A549 (cell line): Measurements from ENCODE around the gene CAMK4. TPM values are rescaled to one million over a fixed set of nuclear protein-coding genes. Genes with fewer than 3 reads are reported as not detected.

Experiments used
- ATAC-seq, 2 experiments: fragments of 200-7000 bp in 1 of 2; fragments of >200 bp in 1 of 2; cut with Nextera tagmentation in 1 of 2; cut with Tn5 transposase in 1 of 2; 3 replicates each; pipeline versions ENCODE4 v1.8.0 to v1.9.1; 2018 to 2020; ENCODE audit warnings: mild to moderate bottlenecking in 1 of 2, moderate library complexity in 1 of 2
- CTCF ChIA-PET: fragments of 300-600 bp; sonication (Branson Sonifier 250); formaldehyde crosslinking; extraction: SDS; loops from one replicate; lab custom pipeline; 2021; ENCODE audit warnings: antibody characterized with exemption, inconsistent platforms; lab: Yijun Ruan, JAX
- POLR2A ChIA-PET: fragments of 350-600 bp; formaldehyde crosslinking; extraction: SDS; loops from one replicate; lab custom pipeline; 2021; ENCODE audit warnings: antibody characterized with exemption, inconsistent platforms; lab: Yijun Ruan, JAX
- DNase-seq, 2 experiments: peaks; one replicate each; pipeline versions ENCODE4 v3.0.0 to v3.0.0-alpha.2; 2011 to 2016; ENCODE audit warnings: low read depth in 1 of 2, low spot score in 1 of 2
- FAIRE-seq: peaks from 2 replicates; lab custom pipeline; 2011; peaks lifted over from hg19 to GRCh38; lab: Jason Lieb, UNC
- H3K27ac ChIP-seq, 2 experiments: fragments of >200 bp; sonication (Bioruptor Twin); formaldehyde crosslinking; 3 replicates each; pipeline ENCODE4 v1.5.1; 2016 to 2017
- H3K4me1 ChIP-seq: fragments of >200 bp; sonication (Bioruptor Twin); formaldehyde crosslinking; 3 replicates; pipeline ENCODE4 v1.6.1; 2016
- H3K4me2 ChIP-seq: fragments of >200 bp; sonication (Bioruptor Twin); formaldehyde crosslinking; 3 replicates; pipeline ENCODE4 v1.6.1; 2016
- H3K4me3 ChIP-seq: fragments of >200 bp; sonication (Bioruptor Twin); formaldehyde crosslinking; 3 replicates; pipeline ENCODE4 v1.5.1; 2016
- H3K9me3 ChIP-seq: fragments of >200 bp; sonication (Bioruptor Twin); formaldehyde crosslinking; 3 replicates; pipeline ENCODE4 v1.6.1; 2016
- BHLHE40 ChIP-seq: IDR thresholded peaks from 2 replicates; pipeline ENCODE4 v1.6.1; 2012; ENCODE audit warnings: low read depth, low read length, inconsistent platforms
- CBX2 ChIP-seq: fragments of 200-600 bp; sonication (generic); IDR thresholded peaks from 2 replicates; pipeline ENCODE4 v1.6.1; 2016; ENCODE audit warnings: low read depth, mild to moderate bottlenecking, borderline replicate concordance
- CBX8 ChIP-seq: fragments of 200-600 bp; sonication (generic); IDR thresholded peaks from 2 replicates; pipeline ENCODE4 v1.6.1; 2016
- EHF ChIP-seq: fragments of 250-450 bp; sonication (Bioruptor Pico); IDR thresholded peaks from 2 replicates; pipeline ENCODE4 v1.5.0; 2020; ENCODE audit warnings: mild to moderate bottlenecking
- EHMT2 ChIP-seq: fragments of 200-600 bp; sonication (generic); IDR thresholded peaks from 2 replicates; pipeline ENCODE4 v1.6.1; 2016; ENCODE audit warnings: antibody characterized with exemption, low read depth, mild to moderate bottlenecking, moderate library complexity
- FOSL2 ChIP-seq, 2 experiments: fragments of 450-650 bp in 1 of 2; fragments of >200 bp in 1 of 2; sonication (Bioruptor Twin) in 1 of 2; formaldehyde crosslinking; IDR thresholded peaks; 2 replicates each; pipeline versions ENCODE4 v1.5.0 to v1.6.1; 2016 to 2020; ENCODE audit warnings: mild to moderate bottlenecking in 1 of 2, moderate library complexity in 1 of 2
- FOXS1 ChIP-seq: fragments of 250-450 bp; sonication (Bioruptor Pico); IDR thresholded peaks from 2 replicates; pipeline ENCODE4 v1.5.0; 2020; ENCODE audit warnings: mild to moderate bottlenecking, moderate library complexity
- GATA3 ChIP-seq: IDR thresholded peaks from 2 replicates; pipeline ENCODE4 v1.6.1; 2012; ENCODE audit warnings: borderline replicate concordance
- HDAC2 ChIP-seq: fragments of 200-600 bp; sonication (generic); IDR thresholded peaks from 2 replicates; pipeline ENCODE4 v1.6.1; 2016
- HOXB5 ChIP-seq: fragments of 250-450 bp; sonication (Bioruptor Pico); IDR thresholded peaks from 2 replicates; pipeline ENCODE4 v1.5.0; 2020; ENCODE audit warnings: mild to moderate bottlenecking, moderate library complexity
- JUNB ChIP-seq: fragments of >200 bp; sonication (Bioruptor Twin); formaldehyde crosslinking; IDR thresholded peaks from 2 replicates; pipeline ENCODE4 v1.6.1; 2016
- MAFK ChIP-seq: fragments of 450-650 bp; IDR thresholded peaks from 2 replicates; pipeline ENCODE4 v1.6.1; 2014; ENCODE audit not compliant: partially characterized antibody
- POLR2A ChIP-seq: IDR thresholded peaks from 2 replicates; pipeline ENCODE4 v1.6.1; 2012; ENCODE audit warnings: mild to moderate bottlenecking, low read length
- RAD21 ChIP-seq, 2 experiments: fragments of >200 bp in 1 of 2; sonication (Bioruptor Twin) in 1 of 2; formaldehyde crosslinking in 1 of 2; IDR thresholded peaks in 1 of 2; conservative IDR thresholded peaks in 1 of 2; 2 replicates in 1 of 2; 3 replicates in 1 of 2; pipeline ENCODE4 v1.6.1; 2012 to 2018; ENCODE audit warnings: inconsistent platforms in 1 of 2
- RARB ChIP-seq: fragments of 250-450 bp; sonication (Bioruptor Pico); IDR thresholded peaks from 2 replicates; pipeline ENCODE4 v1.8.0; 2021; ENCODE audit warnings: mild to moderate bottlenecking, moderate library complexity
- RFX5 ChIP-seq: fragments of 450-650 bp; IDR thresholded peaks from 2 replicates; pipeline ENCODE4 v1.7.1; 2014; ENCODE audit warnings: antibody characterized with exemption, mild to moderate bottlenecking, moderate library complexity
- TP53 ChIP-seq: fragments of 250-450 bp; sonication (Bioruptor Pico); IDR thresholded peaks from 2 replicates; pipeline ENCODE4 v1.5.0; 2021; ENCODE audit warnings: mild to moderate bottlenecking, moderate library complexity
- ZFP36 ChIP-seq: fragments of 450-650 bp; IDR thresholded peaks from 2 replicates; pipeline ENCODE4 v1.6.1; 2014; ENCODE audit warnings: borderline replicate concordance; ENCODE audit not compliant: partially characterized antibody
- WGBS: methylation state at CpG from one replicate; pipeline ENCODE4 v1.1.6; 2017; ENCODE audit errors: missing lambda C conversion rate; 5-methylcytosine and 5-hydroxymethylcytosine counted together
- polyA plus RNA-seq, 4 experiments: library from polyadenylated mRNA; depleted of rRNA in 3 of 4; stranded (reverse); fragments of >200 nt; fragmentation: RNase III in 1 of 4; extraction: RNeasy Plus Mini Kit Qiagen cat#74134 plus additional on column Dnase treatment in 1 of 4; gene quantifications; 2 replicates in 3 of 4; 3 replicates in 1 of 4; pipeline ENCODE4 v1.2.3, GENCODE V29; 2011 to 2017
- TF ChIP-seq, protein P1 (sequence below): fragments of >200 bp; sonication (Bioruptor Twin); formaldehyde crosslinking; IDR thresholded peaks from 3 replicates; pipeline ENCODE4 v1.6.1; 2016
- TF ChIP-seq, protein P2 (sequence below): fragments of 200-600 bp; sonication (generic); IDR thresholded peaks from 2 replicates; pipeline ENCODE4 v1.6.1; 2016; ENCODE audit warnings: antibody characterized with exemption, mild to moderate bottlenecking, moderate library complexity
- TF ChIP-seq, protein P3 (sequence below): fragments of >200 bp; sonication (Bioruptor Twin); formaldehyde crosslinking; IDR thresholded peaks from 2 replicates; pipeline ENCODE4 v1.6.1; 2016
- TF ChIP-seq, protein P4 (sequence below): IDR thresholded peaks from 2 replicates; pipeline ENCODE4 v1.6.1; 2012

CAMK4 gene
- polyA plus RNA-seq, 2 of the 4 experiments (the other 2 are of a cell fraction) = not detected

DNA sequence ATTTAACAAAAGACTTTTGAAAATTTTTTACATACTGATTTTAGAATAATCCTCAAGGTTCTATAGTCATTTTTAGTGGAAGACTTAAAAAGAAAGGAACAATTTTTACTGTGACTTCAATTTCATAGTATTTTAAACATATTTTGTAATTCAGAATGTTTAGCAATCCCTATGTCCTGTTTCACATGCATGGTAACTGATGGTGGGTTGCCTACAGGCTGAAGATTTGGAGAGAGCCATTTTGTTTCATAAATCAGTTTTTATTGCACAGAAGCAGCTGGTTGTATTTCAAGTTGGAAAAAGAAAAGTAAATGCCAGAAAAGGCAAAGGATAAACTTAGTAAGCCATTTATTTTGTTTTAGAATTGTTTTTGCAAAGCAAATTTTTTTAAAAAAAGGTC is 264.2 kb downstream of the CAMK4 start:
- FAIRE-seq (no peak), DNase-seq (no peak), ATAC-seq (no peak)
- TF ChIP-seq MAFK (no peak), BHLHE40 (no peak), POLR2A (no peak), FOXS1 (CRISPR knock-in tag) (no peak), EHMT2 (no peak), TP53 (CRISPR knock-in tag) (no peak), RARB (CRISPR knock-in tag) (no peak), HDAC2 (no peak), FOSL2 (IDR thresholded peaks at IDR 0.05) (no peak), FOSL2 (CRISPR knock-in tag; IDR thresholded peaks at IDR 0.05) (no peak), CBX8 (no peak)
- TF ChIP-seq, protein P1, sequence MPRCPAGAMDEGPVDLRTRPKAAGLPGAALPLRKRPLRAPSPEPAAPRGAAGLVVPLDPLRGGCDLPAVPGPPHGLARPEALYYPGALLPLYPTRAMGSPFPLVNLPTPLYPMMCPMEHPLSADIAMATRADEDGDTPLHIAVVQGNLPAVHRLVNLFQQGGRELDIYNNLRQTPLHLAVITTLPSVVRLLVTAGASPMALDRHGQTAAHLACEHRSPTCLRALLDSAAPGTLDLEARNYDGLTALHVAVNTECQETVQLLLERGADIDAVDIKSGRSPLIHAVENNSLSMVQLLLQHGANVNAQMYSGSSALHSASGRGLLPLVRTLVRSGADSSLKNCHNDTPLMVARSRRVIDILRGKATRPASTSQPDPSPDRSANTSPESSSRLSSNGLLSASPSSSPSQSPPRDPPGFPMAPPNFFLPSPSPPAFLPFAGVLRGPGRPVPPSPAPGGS = no peak
- TF ChIP-seq, protein P2, sequence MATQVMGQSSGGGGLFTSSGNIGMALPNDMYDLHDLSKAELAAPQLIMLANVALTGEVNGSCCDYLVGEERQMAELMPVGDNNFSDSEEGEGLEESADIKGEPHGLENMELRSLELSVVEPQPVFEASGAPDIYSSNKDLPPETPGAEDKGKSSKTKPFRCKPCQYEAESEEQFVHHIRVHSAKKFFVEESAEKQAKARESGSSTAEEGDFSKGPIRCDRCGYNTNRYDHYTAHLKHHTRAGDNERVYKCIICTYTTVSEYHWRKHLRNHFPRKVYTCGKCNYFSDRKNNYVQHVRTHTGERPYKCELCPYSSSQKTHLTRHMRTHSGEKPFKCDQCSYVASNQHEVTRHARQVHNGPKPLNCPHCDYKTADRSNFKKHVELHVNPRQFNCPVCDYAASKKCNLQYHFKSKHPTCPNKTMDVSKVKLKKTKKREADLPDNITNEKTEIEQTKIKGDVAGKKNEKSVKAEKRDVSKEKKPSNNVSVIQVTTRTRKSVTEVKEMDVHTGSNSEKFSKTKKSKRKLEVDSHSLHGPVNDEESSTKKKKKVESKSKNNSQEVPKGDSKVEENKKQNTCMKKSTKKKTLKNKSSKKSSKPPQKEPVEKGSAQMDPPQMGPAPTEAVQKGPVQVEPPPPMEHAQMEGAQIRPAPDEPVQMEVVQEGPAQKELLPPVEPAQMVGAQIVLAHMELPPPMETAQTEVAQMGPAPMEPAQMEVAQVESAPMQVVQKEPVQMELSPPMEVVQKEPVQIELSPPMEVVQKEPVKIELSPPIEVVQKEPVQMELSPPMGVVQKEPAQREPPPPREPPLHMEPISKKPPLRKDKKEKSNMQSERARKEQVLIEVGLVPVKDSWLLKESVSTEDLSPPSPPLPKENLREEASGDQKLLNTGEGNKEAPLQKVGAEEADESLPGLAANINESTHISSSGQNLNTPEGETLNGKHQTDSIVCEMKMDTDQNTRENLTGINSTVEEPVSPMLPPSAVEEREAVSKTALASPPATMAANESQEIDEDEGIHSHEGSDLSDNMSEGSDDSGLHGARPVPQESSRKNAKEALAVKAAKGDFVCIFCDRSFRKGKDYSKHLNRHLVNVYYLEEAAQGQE = no peak
- ChIA-PET CTCF (no interaction called here), POLR2A (no interaction called here)
- Histone ChIP-seq H3K4me2 (no peak overlapping the region), H3K4me1 (no peaks in the 10 kb centered on the region), H3K27ac (no peak overlapping the region), H3K9me3 (no peaks in the 10 kb centered on the region), H3K4me3 (no peak overlapping the region)

DNA sequence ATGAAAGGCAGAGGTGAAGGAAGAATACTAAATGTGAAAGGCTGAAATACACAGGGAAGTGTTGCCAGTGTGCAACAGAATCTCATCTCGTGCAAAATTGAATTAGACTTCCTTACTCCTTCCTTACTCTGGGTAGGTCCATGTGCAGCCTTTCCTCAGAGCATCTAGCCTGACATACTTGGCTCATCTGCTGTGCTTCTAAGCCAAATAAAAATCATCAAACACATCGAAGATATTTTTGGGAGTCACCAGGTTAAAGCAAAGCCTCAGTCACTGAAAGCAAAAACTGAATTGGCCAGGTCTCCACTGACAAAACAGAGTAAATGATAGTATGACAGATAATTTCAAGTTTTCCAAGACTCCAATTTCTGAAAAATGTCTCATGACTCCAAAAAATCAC is 268.8 kb downstream of the CAMK4 start:
- TF ChIP-seq, protein P3, sequence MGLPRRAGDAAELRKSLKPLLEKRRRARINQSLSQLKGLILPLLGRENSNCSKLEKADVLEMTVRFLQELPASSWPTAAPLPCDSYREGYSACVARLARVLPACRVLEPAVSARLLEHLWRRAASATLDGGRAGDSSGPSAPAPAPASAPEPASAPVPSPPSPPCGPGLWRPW = no peak
- no peak for TF ChIP-seq EHF (CRISPR knock-in tag)
- TF ChIP-seq EHMT2 = no peak
- no peak for TF ChIP-seq RARB (CRISPR knock-in tag)
- TF ChIP-seq JUNB = no peak
- TF ChIP-seq RFX5 = no peak
- TF ChIP-seq, protein P4, sequence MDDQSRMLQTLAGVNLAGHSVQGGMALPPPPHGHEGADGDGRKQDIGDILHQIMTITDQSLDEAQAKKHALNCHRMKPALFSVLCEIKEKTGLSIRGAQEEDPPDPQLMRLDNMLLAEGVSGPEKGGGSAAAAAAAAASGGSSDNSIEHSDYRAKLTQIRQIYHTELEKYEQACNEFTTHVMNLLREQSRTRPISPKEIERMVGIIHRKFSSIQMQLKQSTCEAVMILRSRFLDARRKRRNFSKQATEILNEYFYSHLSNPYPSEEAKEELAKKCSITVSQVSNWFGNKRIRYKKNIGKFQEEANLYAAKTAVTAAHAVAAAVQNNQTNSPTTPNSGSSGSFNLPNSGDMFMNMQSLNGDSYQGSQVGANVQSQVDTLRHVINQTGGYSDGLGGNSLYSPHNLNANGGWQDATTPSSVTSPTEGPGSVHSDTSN = no peak
- TF ChIP-seq RAD21 (conservative IDR thresholded peaks at IDR 0.05 in 1 of 2, IDR thresholded peaks at IDR 0.05 in 1 of 2) = no peak
- TF ChIP-seq GATA3 = no peak
- TF ChIP-seq HOXB5 (CRISPR knock-in tag) = no peak
- TF ChIP-seq CBX8 = no peak
- TF ChIP-seq CBX2 = no peak
- no peak for TF ChIP-seq ZFP36
- ATAC-seq = no peak
- H3K9me3 ChIP-seq = no peaks in the 10 kb centered on the region

More for the DNA sequence above, 268.8 kb downstream of the CAMK4 start:
- DNase-seq (no peak), FAIRE-seq (no peak)
- no peak overlapping the region for H3K4me3 ChIP-seq
- WGBS = 72% methylated on average over 2 of the region's 2 CpGs
- no peak overlapping the region for H3K27ac ChIP-seq
- no peak overlapping the region for H3K4me2 ChIP-seq
- ChIA-PET POLR2A (no interaction called here), CTCF (interaction anchor here (1.9 kb wide), 1 partner anchor 32 kb away, joined by 5 read pairs; no protein-coding TSS in a partner anchor)
- no peaks in the 10 kb centered on the region for H3K4me1 ChIP-seq
